WTC11 (cell line): Measurements from ENCODE around the gene PLXNA2. TPM values are rescaled to one million over a fixed set of nuclear protein-coding genes. Genes with fewer than 3 reads are reported as not detected.

Source experiments
- ATAC-seq: fragments of 200-7000 bp; cut with Tn5 transposase; 2 replicates; pipeline ENCODE4 v1.10.0; 2021; ENCODE audit warnings: mild to moderate bottlenecking, moderate library complexity
- CTCF ChIA-PET: fragments of 300-600 bp; sonication (Branson Sonifier 250); formaldehyde crosslinking; loops from one replicate; lab custom pipeline; 2021; ENCODE audit warnings: antibody characterized with exemption; lab: Charles Lee
- POLR2A ChIA-PET: fragments of 350-600 bp; sonication (Branson Sonifier 250); formaldehyde crosslinking; loops from one replicate; lab custom pipeline; 2021; ENCODE audit warnings: antibody characterized with exemption; lab: Charles Lee
- DNase-seq: peaks from one replicate; pipeline ENCODE4 v3.0.0; 2021; ENCODE audit warnings: low spot score
- H3K27ac Mint-ChIP-seq: 2 replicates; pipeline ENCODE4 v1.8.0; 2021; ENCODE audit warnings: mixed read lengths
- H3K27me3 Mint-ChIP-seq: 2 replicates; pipeline ENCODE4 v1.8.0; 2021; ENCODE audit warnings: low read depth, mild to moderate bottlenecking, moderate library complexity, mixed read lengths
- H3K36me3 Mint-ChIP-seq: 2 replicates; pipeline ENCODE4 v1.8.0; 2021; ENCODE audit warnings: mixed read lengths
- H3K4me1 Mint-ChIP-seq: 2 replicates; pipeline ENCODE4 v1.8.0; 2022; ENCODE audit warnings: mixed read lengths
- H3K4me3 Mint-ChIP-seq: 2 replicates; pipeline ENCODE4 v1.8.0; 2021; ENCODE audit warnings: mild to moderate bottlenecking, moderate library complexity, mixed read lengths
- H3K9me3 Mint-ChIP-seq: 2 replicates; pipeline ENCODE4 v1.8.0; 2021; ENCODE audit warnings: mixed read lengths
- CREB1 ChIP-seq: sonication (generic); formaldehyde crosslinking; IDR thresholded peaks from 2 replicates; pipeline ENCODE4 v1.8.0; 2023; ENCODE audit warnings: mild to moderate bottlenecking, missing genetic modification reagents
- FOXP1 ChIP-seq: sonication (generic); formaldehyde crosslinking; IDR thresholded peaks from 2 replicates; pipeline ENCODE4 v1.8.0; 2022; ENCODE audit warnings: missing genetic modification reagents, mild to moderate bottlenecking, moderate library complexity, borderline replicate concordance
- GTF2I ChIP-seq: fragments of 250-450 bp; sonication (Bioruptor Pico); conservative IDR thresholded peaks from 2 replicates; pipeline ENCODE4 v1.4.0; 2021; ENCODE audit warnings: mild to moderate bottlenecking
- IRF2 ChIP-seq: sonication (generic); formaldehyde crosslinking; IDR thresholded peaks from 2 replicates; pipeline ENCODE4 v1.8.0; 2022; ENCODE audit warnings: low read depth, missing genetic modification reagents, borderline replicate concordance
- JAZF1 ChIP-seq: fragments of 250-450 bp; sonication (Bioruptor Pico); IDR thresholded peaks from 2 replicates; pipeline ENCODE4 v1.9.0; 2021; ENCODE audit warnings: moderate library complexity, mild to moderate bottlenecking, inconsistent platforms
- NFATC4 ChIP-seq: fragments of 250-450 bp; sonication (Bioruptor Pico); IDR thresholded peaks from 2 replicates; pipeline ENCODE4 v1.9.0; 2021; ENCODE audit warnings: mild to moderate bottlenecking
- NFE2L1 ChIP-seq: sonication (generic); formaldehyde crosslinking; IDR thresholded peaks from 2 replicates; pipeline ENCODE4 v1.8.1; 2023; ENCODE audit warnings: missing genetic modification reagents
- NR3C1 ChIP-seq: sonication (generic); formaldehyde crosslinking; conservative IDR thresholded peaks from 2 replicates; pipeline ENCODE4 v1.8.1; 2023; ENCODE audit warnings: low read depth, mild to moderate bottlenecking, missing genetic modification reagents
- ZBTB21 ChIP-seq: sonication (generic); formaldehyde crosslinking; IDR thresholded peaks from 2 replicates; pipeline ENCODE4 v1.8.1; 2023; ENCODE audit warnings: mild to moderate bottlenecking, missing genetic modification reagents, borderline replicate concordance
- ZNF232 ChIP-seq: sonication (generic); formaldehyde crosslinking; IDR thresholded peaks from 2 replicates; pipeline ENCODE4 v1.8.0; 2022; ENCODE audit warnings: mild to moderate bottlenecking, missing genetic modification reagents
- ZNF263 ChIP-seq: sonication (generic); formaldehyde crosslinking; IDR thresholded peaks from 2 replicates; pipeline ENCODE4 v1.8.1; 2022; ENCODE audit warnings: low read depth, mild to moderate bottlenecking, moderate library complexity, missing genetic modification reagents
- ZNF416 ChIP-seq: fragments of 250-450 bp; sonication (Bioruptor Pico); IDR thresholded peaks from 2 replicates; pipeline ENCODE4 v1.9.0; 2021; ENCODE audit warnings: mild to moderate bottlenecking, inconsistent platforms
- ZNF671 ChIP-seq: fragments of 250-450 bp; sonication (Bioruptor Pico); IDR thresholded peaks from 2 replicates; pipeline ENCODE4 v1.8.0; 2021; ENCODE audit warnings: mild to moderate bottlenecking
- total RNA-seq: library from RNA; stranded (reverse); gene quantifications from 3 replicates; pipeline ENCODE4 v1.2.3, GENCODE V29; 2021
- TF ChIP-seq, protein P1 (sequence below): fragments of 250-450 bp; sonication (Bioruptor Pico); IDR thresholded peaks from 2 replicates; pipeline ENCODE4 v1.9.0; 2021; ENCODE audit warnings: mild to moderate bottlenecking
- TF ChIP-seq, protein P2 (sequence below): sonication (generic); formaldehyde crosslinking; IDR thresholded peaks from 2 replicates; pipeline ENCODE4 v1.8.0; 2023; ENCODE audit warnings: missing genetic modification reagents
- TF ChIP-seq, protein P3 (sequence below): fragments of 250-450 bp; sonication (Bioruptor Pico); IDR thresholded peaks from 2 replicates; pipeline ENCODE4 v1.9.0; 2021; ENCODE audit warnings: moderate library complexity, mild to moderate bottlenecking, inconsistent platforms, borderline replicate concordance
- TF ChIP-seq, protein P4 (sequence below): sonication (generic); formaldehyde crosslinking; IDR thresholded peaks from 2 replicates; pipeline ENCODE4 v1.8.0; 2022; ENCODE audit warnings: missing genetic modification reagents
- TF ChIP-seq, protein P5 (sequence below): fragments of 250-450 bp; sonication (Bioruptor Pico); IDR thresholded peaks from 2 replicates; pipeline ENCODE4 v2.1.2; 2022; ENCODE audit warnings: mild to moderate bottlenecking, moderate library complexity

The PLXNA2 gene
- total RNA-seq, 1 experiment from 2014 or later = 4.2 TPM

DNA sequence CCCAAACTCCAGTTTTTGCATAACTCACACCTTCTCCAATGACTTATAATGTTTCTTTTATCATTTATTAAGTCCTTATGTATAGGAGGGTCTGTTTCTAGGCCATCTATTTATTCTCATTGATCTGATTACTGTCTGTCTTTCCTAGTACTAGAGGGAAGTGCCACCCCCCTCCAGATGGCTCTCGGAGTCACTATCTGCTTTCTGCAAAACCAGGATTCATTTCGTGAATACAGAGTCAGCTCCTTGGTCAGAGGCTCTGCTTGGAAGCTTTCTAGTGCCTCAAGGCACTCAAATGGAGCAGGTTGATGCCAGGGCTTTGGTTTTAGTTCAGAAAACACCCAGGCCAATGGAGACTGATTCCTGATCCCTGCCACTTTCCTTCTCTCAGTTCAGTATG is 231.0 kb downstream of the PLXNA2 start (continued):
- TF ChIP-seq, protein P1, sequence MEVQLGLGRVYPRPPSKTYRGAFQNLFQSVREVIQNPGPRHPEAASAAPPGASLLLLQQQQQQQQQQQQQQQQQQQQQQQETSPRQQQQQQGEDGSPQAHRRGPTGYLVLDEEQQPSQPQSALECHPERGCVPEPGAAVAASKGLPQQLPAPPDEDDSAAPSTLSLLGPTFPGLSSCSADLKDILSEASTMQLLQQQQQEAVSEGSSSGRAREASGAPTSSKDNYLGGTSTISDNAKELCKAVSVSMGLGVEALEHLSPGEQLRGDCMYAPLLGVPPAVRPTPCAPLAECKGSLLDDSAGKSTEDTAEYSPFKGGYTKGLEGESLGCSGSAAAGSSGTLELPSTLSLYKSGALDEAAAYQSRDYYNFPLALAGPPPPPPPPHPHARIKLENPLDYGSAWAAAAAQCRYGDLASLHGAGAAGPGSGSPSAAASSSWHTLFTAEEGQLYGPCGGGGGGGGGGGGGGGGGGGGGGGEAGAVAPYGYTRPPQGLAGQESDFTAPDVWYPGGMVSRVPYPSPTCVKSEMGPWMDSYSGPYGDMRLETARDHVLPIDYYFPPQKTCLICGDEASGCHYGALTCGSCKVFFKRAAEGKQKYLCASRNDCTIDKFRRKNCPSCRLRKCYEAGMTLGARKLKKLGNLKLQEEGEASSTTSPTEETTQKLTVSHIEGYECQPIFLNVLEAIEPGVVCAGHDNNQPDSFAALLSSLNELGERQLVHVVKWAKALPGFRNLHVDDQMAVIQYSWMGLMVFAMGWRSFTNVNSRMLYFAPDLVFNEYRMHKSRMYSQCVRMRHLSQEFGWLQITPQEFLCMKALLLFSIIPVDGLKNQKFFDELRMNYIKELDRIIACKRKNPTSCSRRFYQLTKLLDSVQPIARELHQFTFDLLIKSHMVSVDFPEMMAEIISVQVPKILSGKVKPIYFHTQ (CRISPR knock-in tag) = no peak
- TF ChIP-seq ZNF263 (CRISPR knock-in tag) (no peak), FOXP1 (CRISPR knock-in tag) (no peak), ZNF671 (no peak), JAZF1 (no peak), IRF2 (CRISPR knock-in tag) (no peak), CREB1 (no peak), GTF2I (CRISPR knock-in tag) (no peak)
- TF ChIP-seq, protein P2, sequence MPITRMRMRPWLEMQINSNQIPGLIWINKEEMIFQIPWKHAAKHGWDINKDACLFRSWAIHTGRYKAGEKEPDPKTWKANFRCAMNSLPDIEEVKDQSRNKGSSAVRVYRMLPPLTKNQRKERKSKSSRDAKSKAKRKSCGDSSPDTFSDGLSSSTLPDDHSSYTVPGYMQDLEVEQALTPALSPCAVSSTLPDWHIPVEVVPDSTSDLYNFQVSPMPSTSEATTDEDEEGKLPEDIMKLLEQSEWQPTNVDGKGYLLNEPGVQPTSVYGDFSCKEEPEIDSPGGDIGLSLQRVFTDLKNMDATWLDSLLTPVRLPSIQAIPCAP (CRISPR knock-in tag) = no peak

DNA sequence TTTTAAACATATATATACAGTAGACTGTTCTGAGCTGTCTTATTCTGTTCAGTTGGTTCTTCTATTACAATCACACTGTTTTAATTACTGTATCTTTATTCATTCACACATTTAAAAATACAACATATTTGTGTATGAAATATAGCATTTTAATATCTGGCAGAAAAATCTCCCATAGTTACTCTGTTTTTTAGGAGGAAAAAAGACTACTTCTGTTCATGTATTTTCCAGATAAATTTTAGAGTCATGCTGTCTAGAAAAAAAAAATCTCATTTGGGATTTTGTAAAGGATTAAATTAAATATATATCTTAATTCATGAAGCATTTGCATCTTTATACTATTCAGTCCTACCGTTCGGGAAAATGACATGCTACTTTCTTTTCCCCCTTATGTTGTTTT is 231.5 kb downstream of the PLXNA2 start:
- H3K9me3 Mint-ChIP-seq = no peaks in the 10 kb centered on the region
- POLR2A ChIA-PET = no interaction called here
- CTCF ChIA-PET = interaction anchor here (1.1 to 2.2 kb wide), 5 partner anchors 9 to 1564 kb away, joined by 3 to 12 read pairs (median 5); no protein-coding TSS in a partner anchor
- no peaks in the 10 kb centered on the region for H3K36me3 Mint-ChIP-seq
- DNase-seq (no peak), ATAC-seq (no peak)
- no peak overlapping the region for H3K27ac Mint-ChIP-seq
- no peak overlapping the region for H3K4me3 Mint-ChIP-seq
- no peaks in the 10 kb centered on the region; the same call in 1 of the 2 replicates for H3K27me3 Mint-ChIP-seq
- TF ChIP-seq NR3C1 (CRISPR knock-in tag) (no peak), NFE2L1 (CRISPR knock-in tag) (no peak), ZNF416 (CRISPR knock-in tag) (no peak)
- TF ChIP-seq, protein P3, sequence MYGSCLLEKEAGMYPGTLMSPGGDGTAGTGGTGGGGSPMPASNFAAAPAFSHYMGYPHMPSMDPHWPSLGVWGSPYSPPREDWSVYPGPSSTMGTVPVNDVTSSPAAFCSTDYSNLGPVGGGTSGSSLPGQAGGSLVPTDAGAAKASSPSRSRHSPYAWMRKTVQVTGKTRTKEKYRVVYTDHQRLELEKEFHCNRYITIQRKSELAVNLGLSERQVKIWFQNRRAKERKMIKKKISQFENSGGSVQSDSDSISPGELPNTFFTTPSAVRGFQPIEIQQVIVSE (CRISPR knock-in tag) = no peak
- no peaks in the 10 kb centered on the region for H3K4me1 Mint-ChIP-seq

DNA sequence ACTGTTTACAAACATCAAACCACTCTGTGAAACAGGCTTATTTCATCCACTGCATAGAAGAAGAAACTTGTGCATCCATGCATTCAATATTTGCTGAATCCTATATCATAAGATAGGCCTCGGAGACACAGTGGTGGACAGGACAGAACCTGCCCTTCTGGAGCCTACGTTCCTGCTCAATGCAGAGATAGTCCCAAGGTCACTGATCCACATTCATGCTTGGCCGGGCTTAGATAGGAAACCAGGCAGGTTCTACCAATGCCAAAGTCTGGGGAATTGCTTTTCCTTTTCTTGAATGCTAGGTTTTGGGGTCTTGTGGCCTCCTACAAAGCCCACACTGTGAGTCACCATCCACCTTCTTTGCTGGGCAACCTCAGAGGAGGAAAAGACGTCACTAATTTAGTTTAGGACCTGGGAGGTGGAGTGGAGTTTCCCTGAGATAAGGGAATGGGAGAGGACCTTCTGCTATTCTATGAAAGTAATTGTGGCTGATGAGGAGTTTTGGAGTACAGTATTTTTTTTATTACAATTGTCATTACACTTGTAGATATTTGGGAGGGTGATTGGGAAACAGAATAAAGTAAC is 233.6 kb downstream of the PLXNA2 start:
- Mint-ChIP-seq H3K27ac (no peak overlapping the region), H3K9me3 (peaks cover 5% of the 10 kb centered on the region), H3K27me3 (no peaks in the 10 kb centered on the region), H3K4me1 (no peaks in the 10 kb centered on the region), H3K4me3 (no peak overlapping the region), H3K36me3 (no peaks in the 10 kb centered on the region)
- ATAC-seq (no peak), DNase-seq (no peak)
- ChIA-PET CTCF (interaction anchor here (4.1 kb wide), 1 partner anchor 12 kb away, joined by 34 read pairs; no protein-coding TSS in a partner anchor), POLR2A (no interaction called here)
- TF ChIP-seq ZNF232 (CRISPR knock-in tag) (no peak), ZBTB21 (CRISPR knock-in tag) (no peak)

DNA sequence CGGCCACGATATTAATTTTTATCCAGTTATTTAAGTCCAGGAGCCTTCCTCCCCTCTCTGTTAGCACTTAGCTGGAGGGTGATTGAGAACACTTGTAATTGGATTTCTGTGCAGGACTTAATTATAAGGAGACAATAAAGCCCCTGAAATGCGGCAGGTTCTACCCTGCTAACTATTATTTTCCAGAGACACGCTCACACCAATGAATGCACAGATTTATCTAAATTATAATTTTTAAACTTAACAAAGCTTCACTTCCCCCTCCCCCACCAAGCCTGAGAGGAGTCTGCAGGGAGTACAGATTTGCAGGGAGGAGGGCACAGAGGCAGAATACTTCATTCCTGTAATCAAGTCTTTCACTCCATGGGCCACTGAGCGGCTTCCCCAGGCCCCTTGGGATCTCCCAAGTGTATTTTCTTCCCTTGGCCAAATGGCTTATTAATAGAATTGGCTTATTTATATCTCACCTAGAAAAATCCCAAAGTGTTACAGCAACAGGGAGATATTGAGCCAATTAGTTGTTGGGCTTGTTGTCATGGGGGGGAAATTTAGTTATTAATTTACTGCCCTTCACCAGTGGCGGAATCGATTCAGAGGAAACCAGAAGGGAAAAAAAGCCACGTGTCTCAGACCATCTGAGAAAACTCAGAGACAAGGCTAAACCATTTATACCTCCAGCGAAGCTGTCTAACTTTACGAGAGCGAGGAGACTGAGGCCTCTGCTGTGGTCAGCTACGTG is 234.3 kb downstream of the PLXNA2 start:
- no peak overlapping the region for H3K4me3 Mint-ChIP-seq
- POLR2A ChIA-PET = no interaction called here
- DNase-seq (no peak), ATAC-seq (no peak)
- no peaks in the 10 kb centered on the region for H3K27me3 Mint-ChIP-seq
- no peaks in the 10 kb centered on the region for H3K4me1 Mint-ChIP-seq
- CTCF ChIA-PET = interaction anchor here (1.0 to 4.1 kb wide), 3 partner anchors 11 to 229 kb away, joined by 4 to 34 read pairs (median 4); no protein-coding TSS in a partner anchor
- no peaks in the 10 kb centered on the region for H3K36me3 Mint-ChIP-seq
- no peak overlapping the region for H3K27ac Mint-ChIP-seq
- peaks cover 8% of the 10 kb centered on the region for H3K9me3 Mint-ChIP-seq
- TF ChIP-seq, protein P4, sequence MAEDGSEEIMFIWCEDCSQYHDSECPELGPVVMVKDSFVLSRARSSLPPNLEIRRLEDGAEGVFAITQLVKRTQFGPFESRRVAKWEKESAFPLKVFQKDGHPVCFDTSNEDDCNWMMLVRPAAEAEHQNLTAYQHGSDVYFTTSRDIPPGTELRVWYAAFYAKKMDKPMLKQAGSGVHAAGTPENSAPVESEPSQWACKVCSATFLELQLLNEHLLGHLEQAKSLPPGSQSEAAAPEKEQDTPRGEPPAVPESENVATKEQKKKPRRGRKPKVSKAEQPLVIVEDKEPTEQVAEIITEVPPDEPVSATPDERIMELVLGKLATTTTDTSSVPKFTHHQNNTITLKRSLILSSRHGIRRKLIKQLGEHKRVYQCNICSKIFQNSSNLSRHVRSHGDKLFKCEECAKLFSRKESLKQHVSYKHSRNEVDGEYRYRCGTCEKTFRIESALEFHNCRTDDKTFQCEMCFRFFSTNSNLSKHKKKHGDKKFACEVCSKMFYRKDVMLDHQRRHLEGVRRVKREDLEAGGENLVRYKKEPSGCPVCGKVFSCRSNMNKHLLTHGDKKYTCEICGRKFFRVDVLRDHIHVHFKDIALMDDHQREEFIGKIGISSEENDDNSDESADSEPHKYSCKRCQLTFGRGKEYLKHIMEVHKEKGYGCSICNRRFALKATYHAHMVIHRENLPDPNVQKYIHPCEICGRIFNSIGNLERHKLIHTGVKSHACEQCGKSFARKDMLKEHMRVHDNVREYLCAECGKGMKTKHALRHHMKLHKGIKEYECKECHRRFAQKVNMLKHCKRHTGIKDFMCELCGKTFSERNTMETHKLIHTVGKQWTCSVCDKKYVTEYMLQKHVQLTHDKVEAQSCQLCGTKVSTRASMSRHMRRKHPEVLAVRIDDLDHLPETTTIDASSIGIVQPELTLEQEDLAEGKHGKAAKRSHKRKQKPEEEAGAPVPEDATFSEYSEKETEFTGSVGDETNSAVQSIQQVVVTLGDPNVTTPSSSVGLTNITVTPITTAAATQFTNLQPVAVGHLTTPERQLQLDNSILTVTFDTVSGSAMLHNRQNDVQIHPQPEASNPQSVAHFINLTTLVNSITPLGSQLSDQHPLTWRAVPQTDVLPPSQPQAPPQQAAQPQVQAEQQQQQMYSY = no peak
- TF ChIP-seq NR3C1 (CRISPR knock-in tag) (no peak), NFATC4 (CRISPR knock-in tag) (no peak)
- TF ChIP-seq, protein P5, sequence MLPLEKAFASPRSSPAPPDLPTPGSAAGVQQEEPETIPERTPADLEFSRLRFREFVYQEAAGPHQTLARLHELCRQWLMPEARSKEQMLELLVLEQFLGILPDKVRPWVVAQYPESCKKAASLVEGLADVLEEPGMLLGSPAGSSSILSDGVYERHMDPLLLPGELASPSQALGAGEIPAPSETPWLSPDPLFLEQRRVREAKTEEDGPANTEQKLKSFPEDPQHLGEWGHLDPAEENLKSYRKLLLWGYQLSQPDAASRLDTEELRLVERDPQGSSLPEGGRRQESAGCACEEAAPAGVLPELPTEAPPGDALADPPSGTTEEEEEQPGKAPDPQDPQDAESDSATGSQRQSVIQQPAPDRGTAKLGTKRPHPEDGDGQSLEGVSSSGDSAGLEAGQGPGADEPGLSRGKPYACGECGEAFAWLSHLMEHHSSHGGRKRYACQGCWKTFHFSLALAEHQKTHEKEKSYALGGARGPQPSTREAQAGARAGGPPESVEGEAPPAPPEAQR (CRISPR knock-in tag) = no peak
